Endometrial microvascular endothelial cells (primary cell): ENCODE measurements around the gene KLRD1. TPM values are rescaled to one million over a fixed set of nuclear protein-coding genes. Genes with fewer than 3 reads are reported as not detected.
"Not testable (repeated sequence)": the region's sequence is repeated elsewhere in the genome, so short reads cannot be mapped to it uniquely, and the experiment has no call there.

ENCODE experiments used
- in situ Hi-C: cut with HindIII; loops from 2 replicates; pipeline ENCODE4 v1.10.0; 2017; ENCODE audit warnings: low sequenced_read_pairs, low pct_unique_long_range_greater_than_20kb; ENCODE audit errors: inconsistent ontology term
- total RNA-seq: library from RNA; depleted of rRNA; stranded (reverse); fragments of >200 nt; gene quantifications from one replicate; pipeline ENCODE4 v1.2.3, GENCODE V29; 2015; ENCODE audit errors: inconsistent ontology term

The KLRD1 gene, protein sequence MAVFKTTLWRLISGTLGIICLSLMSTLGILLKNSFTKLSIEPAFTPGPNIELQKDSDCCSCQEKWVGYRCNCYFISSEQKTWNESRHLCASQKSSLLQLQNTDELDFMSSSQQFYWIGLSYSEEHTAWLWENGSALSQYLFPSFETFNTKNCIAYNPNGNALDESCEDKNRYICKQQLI
- not detected for total RNA-seq

DNA sequence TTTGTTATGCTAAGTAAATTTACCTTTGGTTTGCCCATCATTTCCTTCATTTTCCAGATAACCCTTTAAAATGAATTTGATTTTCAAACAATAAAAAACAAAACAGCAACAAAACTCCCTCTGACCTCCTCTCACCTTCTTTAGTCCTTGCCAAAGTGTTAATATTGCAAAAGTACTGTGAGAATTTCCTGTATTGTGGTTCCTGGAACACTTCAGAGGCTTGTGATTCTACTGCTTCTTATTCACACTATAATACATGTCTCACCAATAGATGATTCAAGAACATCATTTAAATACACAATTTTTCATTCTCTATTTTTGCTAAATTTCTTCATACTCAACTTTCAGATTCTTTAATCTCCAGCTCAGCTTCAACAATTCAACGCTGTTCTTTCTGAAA lies at the start of gene KLRD1:
TSS of gene KLRD1 (plus strand) at position 241 of the 400 bp plus-strand sequence. CDS start 208 bp downstream, outside the sequence.
- in situ Hi-C loops = no loop called here

DNA sequence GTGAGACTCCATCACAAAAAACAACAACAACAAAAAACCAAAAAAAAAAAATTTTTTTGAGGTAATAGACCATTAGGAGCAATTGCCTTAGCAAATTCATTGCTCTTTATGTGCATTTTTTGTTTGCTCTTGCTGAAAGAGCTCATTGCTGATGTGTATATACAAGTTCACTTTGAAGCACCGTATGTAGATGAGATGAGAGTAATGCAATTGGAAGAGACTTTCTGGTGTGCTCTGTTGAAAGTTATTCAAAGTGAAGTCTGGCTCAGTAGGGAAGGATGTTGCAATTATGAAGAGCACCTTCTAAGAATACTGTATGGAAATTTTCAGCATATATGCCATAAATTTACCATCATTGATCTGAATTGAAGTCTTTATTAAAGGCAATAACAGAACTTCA lies 46.7 kb upstream of the KLRD1 start:
- in situ Hi-C loops = no loop called here

DNA sequence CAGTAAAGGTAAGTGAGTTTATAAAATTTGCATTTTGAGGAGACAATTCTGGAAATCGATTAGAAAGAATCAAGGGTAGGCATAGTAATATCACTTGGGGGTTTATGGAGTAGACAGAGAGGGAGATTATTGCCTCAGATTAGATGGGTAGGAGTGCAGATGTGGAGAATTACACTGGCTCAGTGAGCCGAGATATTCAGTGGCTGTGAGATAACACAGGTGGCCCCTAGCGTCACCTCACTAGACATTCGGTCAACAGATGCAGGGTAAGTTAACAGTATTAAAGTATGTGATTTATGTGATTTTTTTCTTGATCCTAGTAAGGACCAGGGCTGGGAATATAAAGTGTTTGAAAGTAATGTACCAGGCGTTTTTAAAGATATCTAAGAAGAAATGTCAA lies 39.6 kb upstream of the KLRD1 start:
- in situ Hi-C loops = no loop called here

DNA sequence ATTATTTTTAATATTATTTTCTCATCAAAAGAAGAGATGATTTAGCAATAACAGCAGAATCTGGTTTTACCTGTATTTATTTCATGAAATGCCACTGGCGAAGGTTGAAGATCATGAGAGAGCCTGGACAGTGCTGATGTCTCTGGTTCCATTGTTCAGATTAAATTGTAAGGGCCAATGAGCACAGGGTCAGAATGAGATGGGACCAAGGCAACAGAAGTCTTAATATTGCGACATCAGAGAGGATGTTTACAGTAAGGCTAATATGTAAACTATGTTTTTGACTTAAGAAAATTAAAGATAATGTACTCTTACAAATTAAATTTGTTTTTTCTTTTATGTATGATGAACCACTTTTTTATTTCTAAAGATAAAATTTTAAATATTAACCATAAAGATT lies 35.2 kb upstream of the KLRD1 start:
- in situ Hi-C loops = no loop called here

DNA sequence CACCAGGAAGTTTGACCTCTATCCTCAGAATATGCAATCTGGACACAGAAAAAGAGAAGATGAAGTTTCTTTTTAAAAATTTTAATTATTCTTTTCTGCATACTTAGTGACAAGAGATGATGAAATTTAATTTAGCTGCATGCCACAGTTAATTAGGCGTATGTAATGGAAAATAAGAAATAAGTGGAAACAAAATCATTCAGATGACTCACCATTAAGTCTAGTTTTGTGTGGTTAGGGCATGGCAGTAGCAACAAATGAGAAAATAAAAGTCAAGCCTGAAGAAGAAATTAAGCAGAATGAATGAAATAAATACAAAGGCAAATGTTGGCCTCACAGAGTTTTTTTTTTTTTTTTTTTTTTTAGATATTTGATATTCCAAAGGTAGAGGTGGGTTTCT lies 30.9 kb upstream of the KLRD1 start:
- in situ Hi-C loops = no loop called here

DNA sequence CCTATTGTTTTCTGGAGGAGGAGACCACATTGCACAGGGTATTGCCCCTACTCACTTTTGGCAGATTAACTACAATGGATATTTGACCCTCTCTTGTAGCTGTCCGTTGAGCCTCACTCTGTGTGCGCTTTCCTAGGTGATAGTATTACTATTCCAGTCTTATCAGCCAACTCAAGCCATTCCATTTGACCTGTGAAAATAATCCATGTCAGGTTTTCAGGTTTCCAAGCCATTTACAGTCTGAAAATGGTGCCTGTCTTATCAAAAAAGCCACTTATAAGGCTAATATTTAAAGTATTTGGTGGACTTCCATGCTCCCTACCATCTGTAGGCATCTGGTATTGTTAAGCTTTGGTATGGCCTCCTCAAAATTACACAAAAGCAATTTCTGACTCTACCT lies 29.6 kb upstream of the KLRD1 start:
- in situ Hi-C loops = no loop called here

DNA sequence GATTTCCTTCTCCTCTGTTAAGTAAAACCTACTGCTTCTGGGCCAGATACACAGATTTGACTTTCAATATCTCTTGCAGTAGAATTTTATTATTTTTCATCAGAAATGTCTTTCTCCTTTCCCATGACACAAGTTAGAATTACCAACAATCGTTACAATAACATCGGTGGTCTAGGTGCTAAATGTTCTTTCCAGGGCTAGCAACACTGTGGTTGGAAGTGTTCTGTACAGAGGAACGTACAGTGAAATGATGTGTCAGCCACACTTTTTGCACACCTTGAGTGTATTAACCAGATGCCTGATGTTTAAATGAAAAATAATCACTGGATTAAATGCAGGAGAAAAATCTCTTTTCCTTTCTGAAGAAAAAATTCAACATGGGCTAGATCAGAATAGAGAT lies 27.7 kb upstream of the KLRD1 start:
- in situ Hi-C loops = no loop called here

DNA sequence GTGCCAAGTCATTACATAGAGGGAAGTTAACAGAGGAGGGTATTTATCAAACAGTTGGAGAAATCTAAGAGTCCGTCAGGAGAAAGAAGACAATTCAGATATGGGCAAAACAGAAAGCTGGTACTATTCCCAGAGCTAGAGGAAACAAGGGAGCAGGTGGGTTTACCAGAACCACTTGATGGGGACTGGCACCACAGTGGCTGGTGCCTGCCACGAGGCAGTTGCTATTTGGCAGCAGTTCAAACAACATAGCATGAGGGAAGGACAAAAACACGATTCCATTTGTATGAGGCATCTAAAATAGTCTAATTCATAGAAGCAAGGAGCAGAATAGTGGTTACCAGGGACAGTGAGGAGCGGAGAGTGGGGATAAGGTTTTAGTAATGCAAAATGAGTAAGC lies 24.6 kb upstream of the KLRD1 start:
- in situ Hi-C loops = no loop called here

DNA sequence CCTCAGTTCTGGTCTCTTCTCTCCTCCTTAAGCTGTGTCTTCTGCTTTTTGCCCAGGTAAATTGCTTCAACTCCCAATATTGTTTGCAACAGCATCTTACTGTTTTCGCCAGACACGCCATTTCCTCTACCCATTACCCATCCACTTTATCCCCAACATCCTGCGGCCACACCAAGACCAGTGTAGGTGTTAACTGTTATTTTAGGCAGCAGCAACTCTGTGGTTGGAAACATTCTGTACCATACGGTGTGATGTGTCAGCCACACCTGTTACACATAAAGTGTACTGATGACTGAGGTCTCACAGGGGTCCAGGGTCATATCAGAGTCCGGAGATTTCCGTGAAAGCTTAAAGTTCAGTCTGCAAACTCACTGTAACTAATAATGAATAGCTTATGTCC lies 21.8 kb upstream of the KLRD1 start:
- in situ Hi-C loops = no loop called here

DNA sequence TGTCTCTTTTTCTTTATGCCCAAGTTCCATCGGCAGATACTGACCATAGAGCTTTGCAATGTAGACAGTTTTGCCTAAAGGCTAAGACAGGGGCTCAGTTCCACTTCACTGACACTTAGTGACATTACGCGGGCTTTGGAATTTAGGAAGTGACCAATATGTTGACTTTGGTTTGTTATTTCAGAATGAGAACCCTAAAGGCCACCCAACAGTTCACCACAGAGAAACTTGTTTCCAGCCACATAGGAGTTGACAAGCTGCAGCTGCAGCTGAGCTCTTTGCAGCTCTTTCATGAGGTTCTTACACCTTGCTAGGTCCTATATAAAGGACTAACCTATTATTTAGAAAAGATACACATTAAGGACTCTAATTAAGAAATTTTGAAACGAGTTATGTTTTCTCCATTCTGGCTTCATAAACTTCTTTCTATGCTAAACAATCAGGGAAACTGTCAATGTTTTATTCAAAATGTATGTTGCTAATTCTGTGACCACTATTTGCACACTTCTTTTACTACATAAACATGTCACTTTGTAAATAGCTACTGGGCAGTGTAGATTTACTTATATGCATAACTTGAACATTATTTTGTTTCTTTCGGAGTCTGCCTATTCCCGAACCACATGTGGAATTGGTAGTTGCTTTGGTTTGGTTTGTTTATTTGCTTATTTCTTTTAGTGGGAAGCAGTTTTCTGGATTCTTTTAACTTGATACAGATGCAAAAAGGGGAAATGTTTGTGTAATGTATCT lies 18.5 kb upstream of the KLRD1 start:
- in situ Hi-C loops = no loop called here

DNA sequence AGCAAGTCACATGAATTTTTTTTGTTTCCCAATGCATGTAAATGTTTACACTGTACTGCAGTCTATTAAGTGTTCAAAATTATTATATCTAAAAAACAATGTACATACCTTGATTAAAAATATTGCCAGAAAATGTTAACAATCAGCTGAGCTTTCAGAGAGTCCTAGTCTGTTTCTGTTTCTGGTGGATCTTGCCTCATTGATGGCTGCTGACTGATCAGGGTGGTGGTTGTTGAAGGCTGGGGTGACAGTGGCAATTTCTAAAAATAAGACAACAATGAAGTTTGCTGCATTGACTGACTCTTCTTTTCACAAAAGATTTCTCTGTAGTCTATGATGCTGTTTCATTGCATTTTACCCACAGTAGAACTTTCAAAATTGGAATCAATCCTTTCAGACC lies 16.6 kb upstream of the KLRD1 start:
- in situ Hi-C loops = no loop called here

DNA sequence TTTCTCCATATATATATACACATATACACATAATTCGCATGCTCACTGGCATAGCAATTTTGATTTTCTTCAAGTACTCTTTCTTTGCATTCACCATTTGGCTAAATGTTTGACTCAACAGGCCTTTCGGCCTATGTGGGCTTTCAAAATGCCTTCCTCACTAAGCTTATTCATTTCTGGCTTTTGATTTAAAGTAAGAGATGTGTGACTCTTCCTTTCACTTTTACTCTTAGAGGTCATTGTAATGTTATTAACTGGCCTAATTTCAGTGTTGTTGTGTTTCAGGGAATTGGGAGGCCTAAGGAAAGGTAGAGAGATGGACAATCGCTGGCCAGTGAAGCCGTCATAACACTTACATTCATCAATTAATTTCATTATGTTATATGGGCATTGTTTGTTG lies 14.5 kb upstream of the KLRD1 start:
- in situ Hi-C loops = no loop called here

DNA sequence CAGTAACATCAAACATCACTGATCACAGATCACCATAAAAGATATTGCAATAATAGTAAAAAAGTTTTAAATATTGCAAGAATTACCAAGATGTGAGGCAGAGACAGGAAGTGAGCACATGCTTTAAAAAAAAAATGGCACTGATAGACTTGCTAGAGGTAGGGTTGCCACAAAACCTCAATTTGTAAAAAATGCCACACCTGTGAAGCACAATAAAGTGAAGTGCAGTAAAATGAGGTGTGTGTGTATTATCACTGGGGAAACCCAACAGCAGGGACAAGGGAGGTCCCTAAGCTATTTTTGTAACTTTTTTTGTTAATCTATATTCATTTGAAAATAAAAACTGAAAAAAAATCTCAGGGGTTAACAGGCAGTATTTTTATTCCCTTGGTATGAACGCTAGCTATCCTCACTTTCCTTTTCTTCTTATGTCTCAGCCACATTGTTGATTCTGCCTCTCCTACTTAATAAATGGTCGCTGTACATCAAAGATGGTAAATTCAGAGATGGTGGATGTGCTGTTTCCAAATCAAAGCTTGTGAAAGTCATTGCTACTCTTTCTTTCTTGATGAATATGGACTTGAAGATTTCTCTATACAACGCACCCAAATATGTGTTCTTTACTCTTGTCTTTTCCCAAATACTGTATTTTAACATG lies 14.0 kb upstream of the KLRD1 start:
- in situ Hi-C loops = no loop called here

DNA sequence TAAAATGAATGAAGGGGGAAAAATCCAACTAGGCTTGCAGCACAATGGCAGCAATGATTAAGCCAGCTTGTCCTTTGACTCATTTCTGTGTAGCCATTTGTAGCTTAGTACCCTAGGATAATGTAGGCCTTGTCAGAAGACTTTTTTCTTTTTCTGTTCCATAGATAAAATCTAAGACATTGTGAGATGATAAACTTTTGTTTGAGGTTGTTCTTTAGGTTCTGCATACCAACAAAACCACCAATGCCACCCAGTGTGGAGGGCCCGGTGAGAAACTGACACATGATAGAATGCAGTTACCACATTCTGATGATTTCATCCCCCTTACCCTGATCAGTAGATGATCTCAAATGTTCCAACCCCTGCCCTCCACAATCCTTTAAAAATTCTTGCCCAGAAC lies 6.6 kb upstream of the KLRD1 start:
- in situ Hi-C loops = no loop called here

DNA sequence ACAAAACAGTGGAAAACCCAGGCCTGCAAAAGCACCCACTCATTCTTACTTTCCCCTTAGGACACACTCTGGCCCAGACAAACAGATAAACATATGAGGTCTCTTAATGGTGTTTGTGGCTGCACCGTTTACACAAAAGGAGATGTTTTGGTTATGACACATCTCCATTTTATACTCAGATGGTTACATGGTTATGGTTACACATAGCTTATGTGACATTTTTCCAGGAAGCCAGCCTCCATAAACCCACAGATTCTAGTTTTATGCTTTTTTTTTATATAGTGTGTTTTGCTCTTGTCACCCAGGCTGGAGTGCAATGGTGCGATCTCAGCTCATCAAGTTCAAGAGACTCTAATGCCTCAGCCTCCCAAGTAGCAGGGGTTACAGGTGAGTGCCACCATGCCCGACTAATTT lies 3.5 kb upstream of the KLRD1 start:
- in situ Hi-C loops = no loop called here

DNA sequence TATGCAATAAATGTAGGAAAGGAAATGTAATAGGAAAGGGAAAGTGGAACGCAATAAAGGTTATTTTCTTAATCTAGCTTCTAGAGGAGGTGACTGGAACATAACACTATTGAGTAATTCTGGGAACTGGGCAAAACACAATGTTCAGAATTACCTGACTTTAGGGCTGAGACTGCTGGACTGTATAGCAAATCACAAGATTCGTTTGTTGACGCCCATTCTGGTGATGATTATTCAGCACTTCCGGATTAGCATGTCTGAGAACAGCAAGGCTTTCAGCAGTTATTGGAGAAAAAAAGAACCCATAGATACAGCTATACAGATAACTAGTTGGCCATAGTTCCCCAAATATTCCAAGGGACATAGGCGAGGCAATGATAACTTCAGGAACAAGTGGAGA lies 2.3 kb upstream of the KLRD1 start:
- in situ Hi-C loops = no loop called here

DNA sequence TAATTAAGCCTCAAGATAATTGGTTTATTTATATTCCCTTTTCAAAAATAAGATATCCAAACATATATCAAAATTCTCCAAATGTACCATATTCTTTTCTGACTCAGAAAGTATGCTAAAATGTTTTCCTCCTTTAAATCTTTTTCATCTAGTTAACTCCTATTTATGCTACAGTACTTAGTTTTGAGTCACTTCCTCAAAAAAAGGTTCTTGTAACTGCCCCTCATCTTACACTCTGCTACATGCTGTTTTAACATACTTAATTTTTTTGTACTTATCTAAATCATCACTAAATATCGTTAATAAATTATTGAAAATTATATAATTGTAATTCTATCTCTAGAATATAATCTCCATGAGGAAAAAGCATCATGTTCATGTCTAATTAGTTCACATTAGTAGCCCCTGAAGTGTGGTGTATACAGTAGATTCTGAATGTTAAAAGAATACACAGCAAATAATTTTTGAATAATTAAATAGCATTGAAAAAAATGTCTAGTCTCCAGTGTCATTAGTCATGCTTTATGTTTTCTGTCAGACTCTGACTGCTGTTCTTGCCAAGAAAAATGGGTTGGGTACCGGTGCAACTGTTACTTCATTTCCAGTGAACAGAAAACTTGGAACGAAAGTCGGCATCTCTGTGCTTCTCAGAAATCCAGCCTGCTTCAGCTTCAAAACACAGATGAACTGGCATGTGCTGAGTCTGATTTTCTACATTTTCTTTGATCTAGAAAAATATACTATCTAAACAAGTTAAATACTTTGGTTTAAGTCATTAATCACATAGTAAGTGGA lies 3.5 kb downstream of the KLRD1 start:
- in situ Hi-C loops = no loop called here

DNA sequence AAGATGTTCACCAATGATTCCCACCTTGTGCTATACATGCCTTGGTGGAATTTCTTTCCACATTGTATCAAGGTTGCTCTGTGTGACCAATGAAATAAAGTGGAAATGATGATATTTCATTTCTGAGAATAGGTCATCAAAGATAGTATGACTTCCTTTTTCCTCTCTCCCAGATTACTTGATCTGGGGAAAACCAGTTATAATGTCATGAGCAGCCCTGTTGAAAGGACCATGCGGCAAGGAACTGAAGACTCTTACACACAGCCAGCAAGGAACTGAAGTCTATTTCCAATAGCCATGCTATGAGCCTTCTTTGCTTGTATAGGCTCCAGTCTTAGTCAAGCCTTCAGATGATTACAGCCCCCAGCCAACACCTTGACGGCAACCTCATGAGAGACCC lies 11.7 kb downstream of the KLRD1 start:
- in situ Hi-C loops = no loop called here

DNA sequence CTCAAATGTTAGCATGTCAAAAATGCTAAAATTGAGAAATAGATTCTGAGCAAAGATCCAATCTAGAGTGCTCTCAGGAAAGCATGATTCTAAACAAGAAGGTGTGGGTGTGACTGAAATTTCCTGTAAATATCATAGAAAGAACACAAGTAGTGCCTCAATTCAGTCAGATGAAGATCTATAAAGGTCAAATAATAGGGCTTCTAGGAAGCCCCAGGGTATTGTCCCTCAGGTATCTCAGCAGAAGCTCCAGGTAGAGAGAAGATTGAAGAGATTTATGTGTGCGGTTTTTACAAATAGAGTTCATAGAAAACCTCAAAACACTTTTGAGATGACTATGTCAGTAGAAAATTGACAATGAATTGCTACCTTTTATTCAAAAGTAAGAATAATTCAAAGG lies 13.0 kb downstream of the KLRD1 start:
- in situ Hi-C loops = no loop called here

DNA sequence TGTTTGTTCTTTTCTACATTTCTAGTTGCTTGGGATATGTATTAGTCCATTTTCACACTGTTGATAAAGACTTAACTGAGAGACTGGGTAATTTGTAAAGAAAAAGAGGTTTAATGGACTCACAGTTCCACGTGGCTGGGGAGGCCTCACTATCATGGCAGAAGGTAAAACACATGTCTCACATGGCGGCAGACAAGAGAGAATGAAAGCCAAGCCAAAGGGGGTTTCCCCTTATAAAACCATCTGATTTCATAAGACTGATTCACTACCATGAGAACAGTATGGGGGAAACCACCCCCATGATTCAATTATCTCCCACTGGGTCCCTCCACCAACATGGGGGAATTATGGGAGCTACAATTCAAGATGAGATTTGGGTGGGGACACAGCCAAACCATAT lies 21.0 kb downstream of the KLRD1 start:
- in situ Hi-C loops = not testable (repeated sequence)
